Activated CD4-positive, alpha-beta T cell treated with anti-CD3 and anti-CD28 coated beads, Interleukin-2, amount 10 ng/mL, durations not matched to agents 7 days and 5 days (primary cell): ENCODE results near the gene ANP32D. TPM values are rescaled to one million over a fixed set of nuclear protein-coding genes. Genes with fewer than 3 reads are reported as not detected.
"Not testable (repeated sequence)": the region's sequence is repeated elsewhere in the genome, so short reads cannot be mapped to it uniquely, and the experiment has no call there.

Experiments used
- CTCF ChIA-PET: fragments of 350-600 bp; sonication (Branson Sonifier 250); formaldehyde crosslinking; loops from one replicate; lab custom pipeline; 2021; ENCODE audit warnings: antibody characterized with exemption; lab: Charles Lee
- POLR2A ChIA-PET: fragments of 350-600 bp; sonication (Branson Sonifier 250); formaldehyde crosslinking; loops from one replicate; lab custom pipeline; 2021; ENCODE audit warnings: antibody characterized with exemption; lab: Charles Lee
- DNase-seq: peaks from one replicate; pipeline ENCODE4 v3.0.0-alpha.2; 2020
- H3K27ac Mint-ChIP-seq: one replicate; pipeline ENCODE4 v1.8.0; 2021; ENCODE audit warnings: mild to moderate bottlenecking, moderate library complexity, mixed read lengths
- H3K27me3 Mint-ChIP-seq: one replicate; pipeline ENCODE4 v1.8.0; 2021; ENCODE audit warnings: mixed read lengths
- H3K36me3 Mint-ChIP-seq: one replicate; pipeline ENCODE4 v1.8.0; 2021; ENCODE audit warnings: low read depth, mixed read lengths
- H3K4me1 Mint-ChIP-seq: one replicate; pipeline ENCODE4 v1.8.0; 2021; ENCODE audit warnings: mixed read lengths
- H3K4me3 Mint-ChIP-seq: one replicate; pipeline ENCODE4 v1.8.0; 2021; ENCODE audit warnings: mild to moderate bottlenecking, moderate library complexity, mixed read lengths
- H3K9me3 Mint-ChIP-seq: one replicate; pipeline ENCODE4 v1.8.0; 2021; ENCODE audit warnings: mixed read lengths
- total RNA-seq, 2 experiments: library from RNA; stranded (reverse); gene quantifications; one replicate each; pipeline ENCODE4 v1.2.3, GENCODE V29; 2021

Gene ANP32D
- total RNA-seq, 2 experiments from 2014 or later, result not detected

DNA sequence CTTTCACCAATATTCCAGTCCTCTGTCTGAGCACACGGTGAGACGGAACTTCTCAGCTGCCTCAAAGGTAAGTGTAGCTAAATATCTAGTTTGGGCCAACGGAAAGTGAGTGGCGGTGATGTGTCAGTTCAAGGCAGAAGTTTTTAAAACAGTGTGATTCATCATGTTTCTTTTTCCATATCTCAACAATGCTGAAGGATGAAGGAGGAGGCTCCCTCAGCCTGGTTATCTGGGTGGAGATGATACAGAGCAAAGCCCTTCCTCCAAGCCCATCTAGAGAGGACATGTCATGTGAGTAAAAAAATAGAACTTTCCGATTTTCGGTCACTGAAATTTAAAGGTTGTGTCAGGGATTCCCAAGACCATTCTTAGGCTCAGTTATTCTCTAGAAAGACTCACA is 13.1 kb upstream of the ANP32D start:
- Mint-ChIP-seq H3K9me3 (no peaks in the 10 kb centered on the region), H3K4me3 (no peak overlapping the region), H3K4me1 (no peaks in the 10 kb centered on the region), H3K27me3 (peaks cover 27% of the 10 kb centered on the region), H3K27ac (no peak overlapping the region), H3K36me3 (no peaks in the 10 kb centered on the region)
- CTCF ChIA-PET, result no interaction called here
- POLR2A ChIA-PET, result no interaction called here
- no peak for DNase-seq

GRCh38 chr12:48469027-48469426 is 3.3 kb upstream of the ANP32D start:
- CTCF ChIA-PET, POLR2A ChIA-PET, H3K27ac Mint-ChIP-seq, H3K4me3 Mint-ChIP-seq, H3K36me3 Mint-ChIP-seq, DNase-seq, H3K4me1 Mint-ChIP-seq: not testable (repeated sequence)
- peaks cover 12% of the 10 kb centered on the region for H3K27me3 Mint-ChIP-seq
- peaks cover 42% of the 10 kb centered on the region for H3K9me3 Mint-ChIP-seq

GRCh38 chr12:48473061-48473460 is 702 bp downstream of the ANP32D start:
- H3K27me3 Mint-ChIP-seq, result peaks cover 11% of the 10 kb centered on the region
- peaks cover 35% of the 10 kb centered on the region for H3K9me3 Mint-ChIP-seq
- ChIA-PET POLR2A (no interaction called here), CTCF (no interaction called here)
- no peaks in the 10 kb centered on the region for H3K36me3 Mint-ChIP-seq
- H3K27ac Mint-ChIP-seq, result no peak overlapping the region
- H3K4me1 Mint-ChIP-seq, result no peaks in the 10 kb centered on the region
- no peak for DNase-seq
- H3K4me3 Mint-ChIP-seq, result no peak overlapping the region

DNA sequence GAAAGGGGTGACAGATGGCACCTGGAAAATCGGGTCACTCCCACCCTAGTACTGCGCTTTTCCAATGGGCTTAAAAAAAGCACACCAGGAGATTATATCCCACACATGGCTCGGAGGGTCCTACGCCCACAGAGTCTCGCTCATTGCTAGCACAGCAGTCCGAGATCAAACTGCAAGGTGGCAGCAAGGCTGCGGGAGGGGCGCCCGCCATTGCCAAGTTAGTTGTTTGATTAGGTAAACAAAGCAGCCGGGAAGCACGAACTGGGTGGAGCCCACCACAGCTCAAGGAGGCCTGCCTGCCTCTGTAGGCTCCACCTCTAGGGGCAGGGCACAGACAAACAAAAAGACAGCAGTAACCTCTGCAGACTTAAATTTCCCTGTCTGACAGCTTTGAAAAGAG is 2.1 kb downstream of the ANP32D start:
- CTCF ChIA-PET, H3K4me3 Mint-ChIP-seq, H3K27ac Mint-ChIP-seq, POLR2A ChIA-PET, H3K36me3 Mint-ChIP-seq, DNase-seq, H3K4me1 Mint-ChIP-seq, H3K27me3 Mint-ChIP-seq: not testable (repeated sequence)
- H3K9me3 Mint-ChIP-seq, result peaks cover 26% of the 10 kb centered on the region

DNA sequence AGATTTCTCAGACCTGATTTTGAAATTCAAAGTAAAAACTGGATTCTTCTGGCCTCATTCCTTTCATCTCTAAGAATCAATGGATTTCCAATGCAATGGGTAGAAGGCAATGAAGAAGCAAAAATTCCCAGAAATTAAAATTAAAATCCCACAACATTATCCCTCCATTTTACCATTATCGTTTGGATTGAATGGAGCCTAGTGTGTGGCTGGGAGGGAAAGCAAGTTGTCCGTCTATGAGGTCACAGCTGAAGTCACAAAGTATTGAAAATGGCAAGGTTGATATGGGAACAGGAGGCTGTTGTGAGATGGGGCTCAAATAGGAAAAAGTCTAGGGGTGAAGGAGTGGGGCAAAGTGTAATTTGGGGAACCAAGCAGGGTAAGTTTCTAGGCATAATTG is 9.8 kb downstream of the ANP32D start, which contains the start of gene C12orf54:
C12orf54 (plus strand) TSS at position 301 of the 400 bp plus-strand sequence. CDS start 799 bp downstream, outside the sequence.
- ChIA-PET CTCF (no interaction called here), POLR2A (no interaction called here)
- H3K27ac Mint-ChIP-seq, result no peak within 1 kb of the TSS
- H3K4me3 Mint-ChIP-seq, result no peak within 1 kb of the TSS
- H3K27me3 Mint-ChIP-seq, result peaks cover 5% of the 10 kb centered on the region
- H3K9me3 Mint-ChIP-seq, result peaks cover 4% of the 10 kb centered on the region
- DNase-seq, result no peak
- no peaks in the 10 kb centered on the region for H3K36me3 Mint-ChIP-seq
- no peaks in the 10 kb centered on the region for H3K4me1 Mint-ChIP-seq

DNA sequence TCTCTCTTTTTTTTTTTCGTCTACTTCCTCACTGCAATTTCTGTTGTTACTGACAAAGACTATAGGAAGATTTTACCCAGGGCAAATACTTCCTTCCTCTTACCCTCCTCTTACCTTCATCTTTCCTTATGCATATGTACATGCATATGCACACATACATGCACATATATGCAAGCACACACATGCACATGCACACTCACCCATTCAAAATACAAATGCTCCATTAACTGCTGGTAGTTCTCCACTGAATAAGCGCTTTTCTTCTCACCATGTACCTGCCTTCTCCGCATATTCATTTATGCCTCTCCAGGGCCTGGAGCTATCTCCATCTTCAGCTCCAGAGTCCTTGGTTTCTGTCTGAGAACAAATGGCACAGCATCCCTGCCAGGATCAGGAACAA is 10.6 kb downstream of the ANP32D start:
- H3K36me3 Mint-ChIP-seq, result no peaks in the 10 kb centered on the region
- ChIA-PET POLR2A (no interaction called here), CTCF (no interaction called here)

GRCh38 chr12:48486261-48486660 is 13.9 kb downstream of the ANP32D start:
- Mint-ChIP-seq H3K4me3 (no peak overlapping the region), H3K36me3 (no peaks in the 10 kb centered on the region), H3K4me1 (no peaks in the 10 kb centered on the region), H3K27ac (no peak overlapping the region), H3K9me3 (no peaks in the 10 kb centered on the region), H3K27me3 (peaks cover 1% of the 10 kb centered on the region)
- ChIA-PET CTCF (interaction anchor here (1.1 kb wide), 1 partner anchor 9 kb away, joined by 3 read pairs; no protein-coding TSS in a partner anchor), POLR2A (no interaction called here)
- DNase-seq, result no peak

More for the DNA sequence above, 10.6 kb downstream of the ANP32D start:
- Mint-ChIP-seq H3K9me3 (peaks cover 4% of the 10 kb centered on the region), H3K4me1 (no peaks in the 10 kb centered on the region), H3K27ac (no peak overlapping the region), H3K27me3 (no peaks in the 10 kb centered on the region), H3K4me3 (no peak overlapping the region)
- DNase-seq, result no peak

DNA sequence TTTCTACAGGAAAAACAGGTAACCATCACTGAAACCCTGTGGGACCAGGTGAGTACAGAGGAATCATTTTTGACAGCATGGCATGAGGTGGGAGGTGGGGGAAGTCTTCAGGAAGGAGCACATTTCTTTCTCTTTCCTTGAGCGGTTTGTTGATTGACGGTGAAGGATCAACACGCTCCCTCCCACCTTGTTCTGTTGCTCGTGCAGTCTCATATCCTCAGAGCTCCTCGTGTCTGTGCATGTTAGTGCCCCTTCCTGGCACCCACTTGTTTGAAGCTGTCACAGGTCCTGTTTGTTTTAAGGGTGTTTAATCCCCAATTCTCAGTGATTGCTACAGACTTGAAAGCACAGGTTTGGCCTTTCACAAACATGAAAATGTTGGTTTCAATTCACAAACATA is 14.3 kb downstream of the ANP32D start:
- H3K27ac Mint-ChIP-seq, result no peak overlapping the region
- no peak for DNase-seq
- H3K27me3 Mint-ChIP-seq, result peaks cover 3% of the 10 kb centered on the region
- H3K9me3 Mint-ChIP-seq, result no peaks in the 10 kb centered on the region
- ChIA-PET POLR2A (no interaction called here), CTCF (interaction anchor here (1.1 kb wide), 1 partner anchor 10 kb away, joined by 3 read pairs; no protein-coding TSS in a partner anchor)
- no peaks in the 10 kb centered on the region for H3K4me1 Mint-ChIP-seq
- H3K4me3 Mint-ChIP-seq, result no peak overlapping the region
- no peaks in the 10 kb centered on the region for H3K36me3 Mint-ChIP-seq

DNA sequence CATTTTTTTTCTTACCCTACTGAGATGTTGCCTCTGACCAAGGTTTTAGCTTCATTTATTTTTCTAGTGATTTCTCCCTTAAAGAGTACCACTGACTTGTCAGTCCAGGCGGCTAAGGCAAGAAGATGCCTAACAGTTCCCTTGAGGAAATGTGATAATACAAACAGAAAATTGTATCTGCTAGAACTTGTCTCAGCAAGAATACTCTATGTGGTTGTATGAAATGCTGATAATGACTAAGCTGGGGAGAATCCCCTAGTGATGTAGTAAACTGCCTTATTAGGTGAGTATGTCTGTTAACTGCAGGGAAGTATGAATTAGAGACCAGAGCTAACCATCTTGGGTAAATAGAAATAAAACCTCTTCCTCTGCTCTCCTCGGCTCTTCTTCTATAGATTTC is 16.7 kb downstream of the ANP32D start:
- H3K9me3 Mint-ChIP-seq, result no peaks in the 10 kb centered on the region
- ChIA-PET POLR2A (no interaction called here), CTCF (interaction anchor here (0.6 to 0.7 kb wide), 2 partner anchors 148 to 167 kb away, joined by 4 to 7 read pairs; no protein-coding TSS in a partner anchor)
- no peaks in the 10 kb centered on the region for H3K4me1 Mint-ChIP-seq
- DNase-seq, result no peak
- peaks cover 4% of the 10 kb centered on the region for H3K27me3 Mint-ChIP-seq
- no peak overlapping the region for H3K27ac Mint-ChIP-seq
- no peak overlapping the region for H3K4me3 Mint-ChIP-seq
- no peaks in the 10 kb centered on the region for H3K36me3 Mint-ChIP-seq

- H3K27ac Mint-ChIP-seq, H3K9me3 Mint-ChIP-seq, H3K4me3 Mint-ChIP-seq, POLR2A ChIA-PET, DNase-seq, H3K4me1 Mint-ChIP-seq, H3K27me3 Mint-ChIP-seq, H3K36me3 Mint-ChIP-seq: not testable (repeated sequence)
- CTCF ChIA-PET, result interaction anchor here (0.6 to 0.7 kb wide), 2 partner anchors 149 to 168 kb away, joined by 4 to 7 read pairs; no protein-coding TSS in a partner anchor
Observed at GRCh38 chr12:48489456-48489855, 17.1 kb downstream of the ANP32D start.

DNA sequence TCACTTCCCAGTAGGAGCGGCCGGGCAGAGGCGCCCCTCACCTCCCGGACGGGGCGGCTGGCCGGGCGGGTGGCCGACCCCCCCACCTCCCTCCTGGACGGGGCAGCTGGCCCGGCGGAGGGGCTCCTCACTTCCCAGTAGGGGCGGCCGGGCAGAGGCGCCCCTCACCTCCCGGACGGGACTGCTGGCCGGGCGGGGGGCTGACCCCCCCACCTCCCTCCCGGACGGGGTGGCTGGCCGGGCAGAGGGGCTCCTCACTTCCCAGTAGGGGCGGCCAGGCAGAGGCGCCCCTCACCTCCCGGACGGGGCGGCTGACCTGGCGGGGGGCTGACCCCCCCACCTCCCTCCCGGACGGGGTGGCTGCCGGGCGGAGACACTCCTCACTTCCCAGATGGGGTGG is 27.9 kb downstream of the ANP32D start:
- H3K27ac Mint-ChIP-seq, CTCF ChIA-PET, H3K4me3 Mint-ChIP-seq, H3K36me3 Mint-ChIP-seq, POLR2A ChIA-PET, H3K9me3 Mint-ChIP-seq, DNase-seq, H3K4me1 Mint-ChIP-seq: not testable (repeated sequence)
- H3K27me3 Mint-ChIP-seq, result peaks cover 12% of the 10 kb centered on the region

DNA sequence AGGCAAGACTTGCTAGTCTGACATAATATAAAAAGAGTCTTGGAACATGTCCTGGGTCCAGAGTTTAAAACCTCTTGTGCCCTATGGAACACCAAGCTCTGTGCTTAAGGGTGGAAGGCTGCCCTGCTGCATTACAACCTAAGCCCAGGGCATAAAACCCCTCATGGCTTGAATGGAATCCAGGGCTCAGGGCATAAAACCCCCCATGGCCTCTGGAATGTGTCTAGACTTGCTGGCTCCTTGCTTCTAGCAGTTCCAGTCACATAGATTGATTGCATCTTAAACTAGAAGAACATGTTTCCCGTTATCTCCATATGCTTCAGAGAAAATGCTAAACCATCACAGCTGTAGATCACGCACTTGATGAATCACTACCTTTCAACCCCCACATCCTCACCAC is 34.5 kb downstream of the ANP32D start:
- H3K27ac Mint-ChIP-seq, H3K4me1 Mint-ChIP-seq, POLR2A ChIA-PET, CTCF ChIA-PET, H3K36me3 Mint-ChIP-seq, H3K4me3 Mint-ChIP-seq, DNase-seq, H3K9me3 Mint-ChIP-seq: not testable (repeated sequence)
- H3K27me3 Mint-ChIP-seq, result peaks cover 22% of the 10 kb centered on the region

- H3K36me3 Mint-ChIP-seq, result no peaks in the 10 kb centered on the region
- no peak overlapping the region for H3K4me3 Mint-ChIP-seq
- H3K27me3 Mint-ChIP-seq, result peaks cover 19% of the 10 kb centered on the region
- no peak for DNase-seq
- no peaks in the 10 kb centered on the region for H3K4me1 Mint-ChIP-seq
- POLR2A ChIA-PET, result no interaction called here
- H3K27ac Mint-ChIP-seq, result no peak overlapping the region
- H3K9me3 Mint-ChIP-seq, result peaks cover 2% of the 10 kb centered on the region
- CTCF ChIA-PET, result no interaction called here
Observed at GRCh38 chr12:48508987-48509386, 36.6 kb downstream of the ANP32D start.

DNA sequence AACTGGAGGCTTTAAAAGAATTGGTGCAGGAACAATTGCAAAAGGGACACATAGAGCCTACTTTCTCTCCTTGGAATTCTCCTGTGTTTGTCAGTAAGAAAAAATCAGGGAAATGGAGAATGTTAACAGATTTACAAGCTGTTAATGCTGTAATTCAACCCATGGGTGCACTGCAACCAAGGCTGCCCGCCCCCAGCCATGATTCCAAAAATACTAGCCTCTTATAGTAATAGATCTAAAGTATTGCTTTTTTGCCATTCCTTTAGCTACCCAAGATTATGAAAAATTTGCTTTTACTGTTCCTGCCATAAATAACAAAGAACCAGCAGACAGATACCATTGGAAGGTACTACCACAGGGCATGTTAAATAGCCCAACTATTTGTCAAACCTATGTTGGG is 37.8 kb downstream of the ANP32D start:
- Mint-ChIP-seq H3K4me3 (no peak overlapping the region), H3K36me3 (no peaks in the 10 kb centered on the region), H3K27me3 (peaks cover 14% of the 10 kb centered on the region), H3K9me3 (peaks cover 2% of the 10 kb centered on the region), H3K27ac (no peak overlapping the region), H3K4me1 (no peaks in the 10 kb centered on the region)
- POLR2A ChIA-PET, result no interaction called here
- no peak for DNase-seq
- CTCF ChIA-PET, result no interaction called here
